Liver (tissue), 9 donors: ENCODE data around the gene DPYSL4. TPM values are rescaled to one million over a fixed set of nuclear protein-coding genes. Genes with fewer than 3 reads are reported as not detected.

Source experiments
- DNase-seq: peaks from one replicate; pipeline ENCODE4 v3.0.0-alpha.2; 2017; ENCODE audit warnings: low spot score
- H3K27ac ChIP-seq, 2 donors: one replicate each; pipeline ENCODE4 v1.7.0; 2013; ENCODE audit warnings: inconsistent platforms in 2 of 2, low read length in 2 of 2, control low read depth in 1 of 2, low read depth in 1 of 2, mild to moderate bottlenecking in 1 of 2
- H3K27me3 ChIP-seq, 4 donors: one replicate each; pipeline versions ENCODE4 v1.6.1 to v1.7.0; 2013; ENCODE audit warnings: low read length in 3 of 4, inconsistent platforms in 1 of 4, mild to moderate bottlenecking in 1 of 4, moderate library complexity in 1 of 4; ENCODE audit not compliant: control insufficient read depth in 4 of 4, insufficient read depth in 4 of 4
- H3K36me3 ChIP-seq, 4 donors: one replicate each; pipeline versions ENCODE4 v1.6.1 to v1.7.0; 2013; ENCODE audit warnings: low read length in 3 of 4, mild to moderate bottlenecking in 3 of 4, low read depth in 1 of 4, moderate library complexity in 1 of 4; ENCODE audit not compliant: control insufficient read depth in 4 of 4, insufficient read depth in 3 of 4
- H3K4me1 ChIP-seq, 4 donors: one replicate each; pipeline versions ENCODE4 v1.6.1 to v1.7.0; 2013; ENCODE audit warnings: low read length in 3 of 4, mild to moderate bottlenecking in 3 of 4, moderate library complexity in 1 of 4; ENCODE audit not compliant: control insufficient read depth in 4 of 4, insufficient read depth in 4 of 4
- H3K4me3 ChIP-seq, 3 donors: one replicate each; pipeline versions ENCODE4 v1.6.1 to v1.7.0; 2013; ENCODE audit warnings: low read length in 3 of 3, control low read depth in 1 of 3, low read depth in 1 of 3, mild to moderate bottlenecking in 1 of 3
- H3K9ac ChIP-seq, 2 donors: one replicate each; pipeline ENCODE4 v1.7.0; 2013; ENCODE audit warnings: low read length in 2 of 2, mild to moderate bottlenecking in 2 of 2, moderate library complexity in 2 of 2, control low read depth in 1 of 2, low read depth in 1 of 2
- H3K9me3 ChIP-seq, 4 donors: one replicate each; pipeline versions ENCODE4 v1.6.1 to v1.7.0; 2013; ENCODE audit warnings: low read length in 3 of 4; ENCODE audit not compliant: control insufficient read depth in 4 of 4
- FOXA1 ChIP-seq: IDR thresholded peaks from 2 replicates; pipeline ENCODE4 v1.6.1; 2016; ENCODE audit warnings: antibody characterized with exemption
- GABPA ChIP-seq, 2 donors: IDR thresholded peaks in 1 of 2; conservative IDR thresholded peaks in 1 of 2; 2 replicates each; pipeline ENCODE4 v1.6.1; 2016; ENCODE audit warnings: antibody characterized with exemption in 2 of 2, mild to moderate bottlenecking in 1 of 2, moderate library complexity in 1 of 2
- HNF4A ChIP-seq, 2 donors: conservative IDR thresholded peaks; 2 replicates each; pipeline ENCODE4 v1.6.1; 2016; ENCODE audit warnings: antibody characterized with exemption in 2 of 2, mild to moderate bottlenecking in 2 of 2
- JUND ChIP-seq, 2 donors: IDR thresholded peaks; 2 replicates each; pipeline ENCODE4 v1.6.1; 2016; ENCODE audit warnings: antibody characterized with exemption in 2 of 2
- MAX ChIP-seq: IDR thresholded peaks from 2 replicates; pipeline ENCODE4 v1.6.1; 2016; ENCODE audit warnings: antibody characterized with exemption
- NR2F2 ChIP-seq: IDR thresholded peaks from 2 replicates; pipeline ENCODE4 v1.6.1; 2016; ENCODE audit warnings: antibody characterized with exemption
- RAD21 ChIP-seq, 2 donors: IDR thresholded peaks; 2 replicates each; pipeline ENCODE4 v1.6.1; 2016; ENCODE audit warnings: antibody characterized with exemption in 2 of 2, mild to moderate bottlenecking in 2 of 2
- RXRA ChIP-seq, 2 donors: IDR thresholded peaks; 2 replicates each; pipeline ENCODE4 v1.6.1; 2017 to 2018; ENCODE audit warnings: antibody characterized with exemption in 2 of 2, mild to moderate bottlenecking in 1 of 2
- SP1 ChIP-seq: IDR thresholded peaks from 2 replicates; pipeline ENCODE4 v1.6.1; 2018; ENCODE audit warnings: antibody characterized with exemption, mild to moderate bottlenecking
- YY1 ChIP-seq: IDR thresholded peaks from 2 replicates; pipeline ENCODE4 v1.6.1; 2016; ENCODE audit warnings: antibody characterized with exemption, mild to moderate bottlenecking
- WGBS: extraction: QIAGEN DNeasy Blood & Tissue Kit; methylation state at CpG from one replicate; pipeline ENCODE4 v1.1.7; 2013; 5-methylcytosine and 5-hydroxymethylcytosine counted together
- polyA plus RNA-seq, 2 donors: library from polyadenylated mRNA; stranded (reverse) in 1 of 2; unstranded in 1 of 2; fragments of 200-250 nt in 1 of 2; fragments of >200 nt in 1 of 2; fragmentation: Nextera tagmentation in 1 of 2; extraction: Ambion mirVana in 1 of 2; gene quantifications; one replicate each; pipeline versions ENCODE4 v1.2.1 to v1.2.3, GENCODE V29; 2013 to 2015
- total RNA-seq, 2 donors: library from RNA; depleted of rRNA; stranded (reverse); fragments of >200 nt; gene quantifications; one replicate each; pipeline ENCODE4 v1.2.3, GENCODE V29; 2014
- TF ChIP-seq, protein P1 (sequence below): IDR thresholded peaks from 2 replicates; pipeline ENCODE4 v1.6.1; 2016; ENCODE audit warnings: antibody characterized with exemption, mild to moderate bottlenecking
- TF ChIP-seq, protein P2 (sequence below): IDR thresholded peaks from 2 replicates; pipeline ENCODE4 v1.6.1; 2016; ENCODE audit warnings: antibody characterized with exemption
- TF ChIP-seq, protein P3 (sequence below): IDR thresholded peaks from 2 replicates; pipeline ENCODE4 v1.6.1; 2016; ENCODE audit warnings: antibody characterized with exemption
- donor health status: healthy.
- donor health status: healthy.
- donor health status: healthy.
- donor health status: healthy.
- donor health status: healthy.

Gene DPYSL4
- total and polyA plus RNA-seq, 4 donors, result 0.19 to 2.2 (median 0.26) TPM

- H3K27me3 ChIP-seq, result no peaks in the 10 kb centered on the region
- TF ChIP-seq RAD21 (IDR thresholded peaks at IDR 0.05) (no peak), JUND (IDR thresholded peaks at IDR 0.05) (no peak), SP1 (no peak), MAX (no peak), FOXA1 (no peak)
- TF ChIP-seq, protein P1, sequence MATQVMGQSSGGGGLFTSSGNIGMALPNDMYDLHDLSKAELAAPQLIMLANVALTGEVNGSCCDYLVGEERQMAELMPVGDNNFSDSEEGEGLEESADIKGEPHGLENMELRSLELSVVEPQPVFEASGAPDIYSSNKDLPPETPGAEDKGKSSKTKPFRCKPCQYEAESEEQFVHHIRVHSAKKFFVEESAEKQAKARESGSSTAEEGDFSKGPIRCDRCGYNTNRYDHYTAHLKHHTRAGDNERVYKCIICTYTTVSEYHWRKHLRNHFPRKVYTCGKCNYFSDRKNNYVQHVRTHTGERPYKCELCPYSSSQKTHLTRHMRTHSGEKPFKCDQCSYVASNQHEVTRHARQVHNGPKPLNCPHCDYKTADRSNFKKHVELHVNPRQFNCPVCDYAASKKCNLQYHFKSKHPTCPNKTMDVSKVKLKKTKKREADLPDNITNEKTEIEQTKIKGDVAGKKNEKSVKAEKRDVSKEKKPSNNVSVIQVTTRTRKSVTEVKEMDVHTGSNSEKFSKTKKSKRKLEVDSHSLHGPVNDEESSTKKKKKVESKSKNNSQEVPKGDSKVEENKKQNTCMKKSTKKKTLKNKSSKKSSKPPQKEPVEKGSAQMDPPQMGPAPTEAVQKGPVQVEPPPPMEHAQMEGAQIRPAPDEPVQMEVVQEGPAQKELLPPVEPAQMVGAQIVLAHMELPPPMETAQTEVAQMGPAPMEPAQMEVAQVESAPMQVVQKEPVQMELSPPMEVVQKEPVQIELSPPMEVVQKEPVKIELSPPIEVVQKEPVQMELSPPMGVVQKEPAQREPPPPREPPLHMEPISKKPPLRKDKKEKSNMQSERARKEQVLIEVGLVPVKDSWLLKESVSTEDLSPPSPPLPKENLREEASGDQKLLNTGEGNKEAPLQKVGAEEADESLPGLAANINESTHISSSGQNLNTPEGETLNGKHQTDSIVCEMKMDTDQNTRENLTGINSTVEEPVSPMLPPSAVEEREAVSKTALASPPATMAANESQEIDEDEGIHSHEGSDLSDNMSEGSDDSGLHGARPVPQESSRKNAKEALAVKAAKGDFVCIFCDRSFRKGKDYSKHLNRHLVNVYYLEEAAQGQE, result no peak
- 87% methylated on average over 23 of the region's 23 CpGs for WGBS
These were observed 23.3 kb downstream of the DPYSL4 start for GRCh38 chr10:132209978-132210530.

GRCh38 chr10:132210766-132211165 is 24.0 kb downstream of the DPYSL4 start:
- no peak for DNase-seq
- H3K4me1 ChIP-seq, result no peaks in the 10 kb centered on the region
- no peak overlapping the region for H3K27ac ChIP-seq
- no peak overlapping the region for H3K9ac ChIP-seq
- no peaks in the 10 kb centered on the region for H3K36me3 ChIP-seq
- no peaks in the 10 kb centered on the region for H3K27me3 ChIP-seq
- H3K4me3 ChIP-seq, result no peak overlapping the region
- no peak for TF ChIP-seq NR2F2
- 93% methylated on average over 14 of the region's 14 CpGs for WGBS
- peaks cover 0 to 3% (median 0%) of the 10 kb centered on the region in 4 donors for H3K9me3 ChIP-seq

More at GRCh38 chr10:132209978-132210530, 23.3 kb downstream of the DPYSL4 start:
- Histone ChIP-seq H3K9ac (no peak overlapping the region), H3K4me3 (no peak overlapping the region), H3K27ac (no peak overlapping the region), H3K36me3 (no peaks in the 10 kb centered on the region), H3K4me1 (no peaks in the 10 kb centered on the region), H3K9me3 (peaks cover 0 to 3% (median 0%) of the 10 kb centered on the region in 4 donors)
- no peak for DNase-seq

DNA sequence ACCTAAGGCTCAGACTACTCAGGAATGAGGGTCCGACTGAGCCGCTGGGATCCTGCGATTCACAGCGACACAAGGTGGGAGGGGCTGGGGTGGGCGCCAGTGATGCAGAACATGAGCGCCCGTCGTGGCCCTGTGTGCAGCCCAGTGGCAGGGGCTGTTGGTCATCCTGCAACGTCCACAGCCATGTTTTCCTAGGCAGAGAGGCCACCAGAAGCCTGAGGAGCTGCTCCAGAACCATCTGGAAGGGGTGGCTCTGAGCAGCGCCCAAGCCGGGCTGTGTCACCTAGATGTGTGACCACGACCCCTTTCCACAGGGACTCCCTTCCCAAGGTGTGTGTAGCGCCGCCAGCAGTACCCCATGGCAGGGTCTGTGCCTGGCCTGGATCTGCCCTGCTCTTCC is 24.5 kb downstream of the DPYSL4 start:
- H3K27me3 ChIP-seq, result no peaks in the 10 kb centered on the region
- H3K9ac ChIP-seq, result no peak overlapping the region
- DNase-seq, result no peak
- H3K4me3 ChIP-seq, result no peak overlapping the region
- H3K36me3 ChIP-seq, result no peaks in the 10 kb centered on the region
- H3K9me3 ChIP-seq, result peaks cover 0 to 3% (median 0%) of the 10 kb centered on the region in 4 donors
- TF ChIP-seq, protein P2, sequence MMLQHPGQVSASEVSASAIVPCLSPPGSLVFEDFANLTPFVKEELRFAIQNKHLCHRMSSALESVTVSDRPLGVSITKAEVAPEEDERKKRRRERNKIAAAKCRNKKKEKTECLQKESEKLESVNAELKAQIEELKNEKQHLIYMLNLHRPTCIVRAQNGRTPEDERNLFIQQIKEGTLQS, result no peak
- TF ChIP-seq NR2F2 (no peak), RAD21 (IDR thresholded peaks at IDR 0.05) (no peak), GABPA (IDR thresholded peaks at IDR 0.05 in 1 of 2, conservative IDR thresholded peaks at IDR 0.05 in 1 of 2) (no peak)
- WGBS, result 91% methylated on average over 14 of the region's 14 CpGs
- H3K4me1 ChIP-seq, result no peaks in the 10 kb centered on the region
- H3K27ac ChIP-seq, result no peak overlapping the region

DNA sequence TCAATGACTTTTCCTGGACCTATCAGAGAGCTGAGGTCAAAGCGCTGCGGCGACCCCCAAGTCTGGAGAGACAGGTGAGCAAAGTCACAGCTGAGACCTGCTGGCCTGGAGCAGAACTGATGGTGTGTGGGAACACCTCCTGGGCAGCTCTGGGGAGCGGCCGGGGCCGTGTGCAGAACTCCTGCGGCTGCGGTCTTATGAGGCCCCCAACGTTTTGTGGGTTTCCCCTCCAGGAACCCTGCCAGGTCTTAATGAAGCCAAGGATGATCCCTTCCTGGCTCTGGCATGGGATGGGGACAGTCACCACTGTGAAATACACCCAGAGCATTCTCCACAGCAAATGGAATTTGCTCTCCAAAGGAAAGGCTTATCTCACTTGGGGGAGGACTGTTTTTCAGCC is 26.1 kb downstream of the DPYSL4 start:
- H3K27me3 ChIP-seq, result no peaks in the 10 kb centered on the region
- DNase-seq, result no peak
- H3K27ac ChIP-seq, result no peak overlapping the region
- no peak overlapping the region for H3K4me3 ChIP-seq
- no peak overlapping the region for H3K9ac ChIP-seq
- WGBS, result 84% methylated on average over 9 of the region's 9 CpGs
- H3K9me3 ChIP-seq, result peaks cover 0 to 7% (median 2%) of the 10 kb centered on the region in 4 donors
- TF ChIP-seq HNF4A (conservative IDR thresholded peaks at IDR 0.05) (no peak), YY1 (no peak), RXRA (IDR thresholded peaks at IDR 0.05) (no peak), SP1 (no peak), MAX (no peak)
- TF ChIP-seq, protein P1, result no peak
- TF ChIP-seq, protein P3, sequence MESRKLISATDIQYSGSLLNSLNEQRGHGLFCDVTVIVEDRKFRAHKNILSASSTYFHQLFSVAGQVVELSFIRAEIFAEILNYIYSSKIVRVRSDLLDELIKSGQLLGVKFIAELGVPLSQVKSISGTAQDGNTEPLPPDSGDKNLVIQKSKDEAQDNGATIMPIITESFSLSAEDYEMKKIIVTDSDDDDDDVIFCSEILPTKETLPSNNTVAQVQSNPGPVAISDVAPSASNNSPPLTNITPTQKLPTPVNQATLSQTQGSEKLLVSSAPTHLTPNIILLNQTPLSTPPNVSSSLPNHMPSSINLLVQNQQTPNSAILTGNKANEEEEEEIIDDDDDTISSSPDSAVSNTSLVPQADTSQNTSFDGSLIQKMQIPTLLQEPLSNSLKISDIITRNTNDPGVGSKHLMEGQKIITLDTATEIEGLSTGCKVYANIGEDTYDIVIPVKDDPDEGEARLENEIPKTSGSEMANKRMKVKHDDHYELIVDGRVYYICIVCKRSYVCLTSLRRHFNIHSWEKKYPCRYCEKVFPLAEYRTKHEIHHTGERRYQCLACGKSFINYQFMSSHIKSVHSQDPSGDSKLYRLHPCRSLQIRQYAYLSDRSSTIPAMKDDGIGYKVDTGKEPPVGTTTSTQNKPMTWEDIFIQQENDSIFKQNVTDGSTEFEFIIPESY, result no peak
- H3K4me1 ChIP-seq, result no peaks in the 10 kb centered on the region
- peaks cover 0 to 2% (median 0%) of the 10 kb centered on the region in 4 donors for H3K36me3 ChIP-seq
